Stimulated activated CD4-positive, alpha-beta T cell treated with anti-CD3 and anti-CD28 coated beads, Interleukin-12 subunit alpha, Interleukin-12 subunit beta, amount 100 ng/mL, for 24 hours (primary cell): Measurements from ENCODE around the gene CX3CL1.
"Not testable (repeated sequence)": the region's sequence is repeated elsewhere in the genome, so short reads cannot be mapped to it uniquely, and the experiment has no call there.

Source experiments
- DNase-seq, 2 experiments: peaks; one replicate each; pipeline ENCODE4 v3.0.0-alpha.2; 2020; ENCODE audit warnings: low read depth in 2 of 2

Gene CX3CL1

GRCh38 chr16:57357330-57358085 lies 14.8 kb upstream of the CX3CL1 start:
- DNase-seq, result no peak

- DNase-seq, result no peak
Measured at GRCh38 chr16:57358086-57358420, 14.2 kb upstream of the CX3CL1 start.

DNA sequence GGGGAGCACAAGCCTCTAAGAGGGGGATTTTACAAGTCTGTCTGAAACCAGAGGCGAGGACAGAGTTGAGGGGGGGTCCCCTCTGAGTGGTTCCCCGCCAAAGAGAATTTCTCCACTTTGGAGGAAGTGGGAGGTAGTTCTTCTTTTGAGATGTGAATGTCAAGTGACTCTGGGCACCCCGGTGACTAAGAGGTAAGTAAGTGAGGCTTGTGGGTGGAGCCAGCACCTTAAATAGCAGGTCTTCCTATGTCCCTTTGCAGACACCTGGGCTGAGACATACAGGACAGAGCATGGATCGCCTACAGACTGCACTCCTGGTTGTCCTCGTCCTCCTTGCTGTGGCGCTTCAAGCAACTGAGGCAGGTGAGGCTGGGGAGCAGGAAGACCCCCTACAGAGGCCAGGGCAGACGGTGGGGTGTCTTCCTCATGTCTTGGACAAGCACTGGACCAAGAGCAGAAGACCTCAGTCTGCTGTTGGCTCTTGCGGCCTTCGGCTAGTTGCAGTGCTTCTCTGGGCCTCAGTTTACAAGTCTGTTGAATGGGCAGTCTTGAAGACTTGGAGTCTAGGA lies 13.7 kb upstream of the CX3CL1 start, which contains the start of gene CCL22:
Gene CCL22, plus strand, starts transcription at position 257 of the 569 bp plus-strand sequence. Its CDS starts 34 bp downstream, at position 291.
- DNase-seq, result no peak

DNA sequence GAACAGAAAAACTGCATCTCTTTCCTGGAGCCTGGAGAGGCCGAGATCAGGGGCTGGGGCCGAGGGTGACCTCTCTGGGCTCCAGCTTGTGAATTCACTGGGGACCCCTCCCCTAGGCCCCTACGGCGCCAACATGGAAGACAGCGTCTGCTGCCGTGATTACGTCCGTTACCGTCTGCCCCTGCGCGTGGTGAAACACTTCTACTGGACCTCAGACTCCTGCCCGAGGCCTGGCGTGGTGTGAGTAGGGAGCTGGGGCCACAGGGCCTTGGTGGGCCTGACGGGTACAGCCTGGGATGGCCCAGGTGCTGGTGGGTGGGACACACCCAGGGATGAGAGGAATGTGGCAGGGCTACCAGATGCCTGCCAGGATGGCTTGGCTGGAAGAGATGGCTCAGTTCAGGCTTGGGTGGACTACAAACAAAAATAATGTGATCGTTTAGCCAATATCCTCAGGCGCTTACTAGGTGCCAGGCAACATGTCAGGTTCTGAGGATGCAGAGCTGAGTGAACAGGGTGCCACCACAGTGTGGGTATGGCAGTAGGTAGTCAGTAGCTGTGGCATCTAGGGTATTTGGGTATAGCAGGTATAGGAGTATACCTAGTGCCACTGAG lies 11.9 kb upstream of the CX3CL1 start:
- no peak for DNase-seq

DNA sequence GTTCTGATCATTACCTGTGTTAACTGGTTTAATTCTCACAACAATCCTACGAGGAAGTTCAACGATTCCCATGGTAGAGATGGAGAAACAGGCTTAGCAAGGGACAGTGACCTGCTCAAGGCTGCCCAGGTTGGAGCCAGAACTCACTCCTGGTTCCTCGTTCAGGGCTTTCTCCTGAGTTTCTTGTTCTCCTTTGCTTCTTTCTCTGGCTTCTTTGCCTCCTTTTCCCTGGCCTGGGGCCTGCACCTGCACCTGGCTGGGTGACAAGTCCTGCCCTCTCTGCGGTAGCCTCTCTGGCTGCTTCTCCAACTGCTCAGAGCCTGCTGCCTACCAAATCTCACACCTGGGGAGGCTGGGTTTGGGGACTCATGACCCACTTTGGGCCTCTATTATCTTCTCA lies 10.9 kb upstream of the CX3CL1 start:
- DNase-seq, result no peak

DNA sequence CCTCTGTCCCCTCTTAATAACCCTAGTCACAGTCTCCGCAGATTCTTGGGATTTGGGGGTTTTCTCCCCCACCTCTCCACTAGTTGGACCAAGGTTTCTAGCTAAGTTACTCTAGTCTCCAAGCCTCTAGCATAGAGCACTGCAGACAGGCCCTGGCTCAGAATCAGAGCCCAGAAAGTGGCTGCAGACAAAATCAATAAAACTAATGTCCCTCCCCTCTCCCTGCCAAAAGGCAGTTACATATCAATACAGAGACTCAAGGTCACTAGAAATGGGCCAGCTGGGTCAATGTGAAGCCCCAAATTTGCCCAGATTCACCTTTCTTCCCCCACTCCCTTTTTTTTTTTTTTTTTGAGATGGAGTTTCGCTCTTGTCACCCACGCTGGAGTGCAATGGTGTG lies 8.1 kb upstream of the CX3CL1 start:
- DNase-seq, result no peak

DNA sequence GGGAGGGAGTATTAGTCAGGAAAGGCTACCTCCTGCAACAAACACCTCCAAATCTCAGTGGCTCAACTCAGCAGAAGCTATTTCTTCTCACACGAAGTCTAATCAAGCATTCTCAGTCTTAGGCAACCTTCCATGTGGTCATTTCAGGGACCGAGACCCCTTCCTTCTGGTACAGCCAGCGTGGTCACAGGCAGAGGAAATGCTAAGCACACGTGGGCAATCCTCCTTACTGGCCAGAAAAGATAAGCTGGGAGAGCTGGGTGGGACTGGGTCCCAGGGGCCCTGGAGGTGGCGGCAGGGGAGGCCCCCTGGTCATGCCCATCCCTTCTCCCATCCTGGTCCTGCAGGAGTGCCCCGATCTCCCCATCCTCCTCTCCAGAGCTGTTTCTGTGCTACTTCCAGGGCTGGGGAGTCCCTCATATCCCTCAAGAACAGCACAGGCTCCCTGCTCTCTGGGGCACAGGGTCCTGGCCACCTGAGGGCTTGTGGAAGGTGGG lies 5.7 kb upstream of the CX3CL1 start:
- DNase-seq, result no peak

GRCh38 chr16:57367116-57367752 lies 5.1 kb upstream of the CX3CL1 start:
- no peak for DNase-seq

DNA sequence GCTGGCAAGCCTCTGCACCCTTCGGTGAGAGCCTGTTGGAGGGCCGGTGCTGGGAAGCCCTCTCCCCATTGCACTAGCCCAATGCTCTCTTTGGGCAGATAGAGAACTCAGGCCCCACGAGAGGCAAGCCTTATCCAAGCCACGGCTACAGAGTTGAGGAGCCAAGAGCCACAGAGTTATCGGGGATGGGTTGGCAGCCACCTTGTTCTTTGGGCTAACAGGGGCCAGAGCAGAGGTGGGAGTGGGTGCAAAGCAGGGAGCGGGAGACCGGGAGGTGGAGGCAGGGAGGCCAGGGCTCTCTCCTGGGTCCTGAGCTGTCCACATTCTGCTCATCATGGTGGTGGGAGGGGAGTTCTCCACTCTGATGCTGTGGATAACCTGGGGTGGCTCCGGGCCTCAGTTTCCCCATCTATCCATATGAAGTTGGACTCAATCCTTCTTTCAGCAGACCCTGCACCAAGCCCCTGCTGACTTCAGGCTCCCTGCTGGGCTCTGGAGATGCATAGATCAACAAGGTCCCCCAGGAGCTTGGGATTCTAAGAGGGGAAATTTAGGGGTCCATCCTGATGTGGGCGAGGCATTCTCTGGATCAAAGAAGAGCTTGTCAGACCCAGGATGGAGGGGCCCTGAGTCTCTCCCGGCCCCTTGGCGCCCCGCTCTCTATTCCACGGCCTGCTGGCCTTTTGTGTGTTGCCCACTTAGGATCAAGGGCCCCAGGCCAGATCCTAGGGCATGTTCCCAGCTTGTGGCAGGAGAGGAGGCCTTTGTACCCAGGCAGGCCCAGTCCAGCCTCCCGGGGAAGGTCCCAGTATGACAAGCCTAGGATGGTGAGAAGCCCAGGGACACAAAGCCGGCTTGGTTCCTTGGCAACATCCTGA lies 557 bp upstream of the CX3CL1 start:
- no peak for DNase-seq

- no peak for DNase-seq
Measured at GRCh38 chr16:57373117-57373947, 1.0 kb downstream of the CX3CL1 start.

GRCh38 chr16:57374067-57374534 lies 1.8 kb downstream of the CX3CL1 start:
- DNase-seq, result no peak

DNA sequence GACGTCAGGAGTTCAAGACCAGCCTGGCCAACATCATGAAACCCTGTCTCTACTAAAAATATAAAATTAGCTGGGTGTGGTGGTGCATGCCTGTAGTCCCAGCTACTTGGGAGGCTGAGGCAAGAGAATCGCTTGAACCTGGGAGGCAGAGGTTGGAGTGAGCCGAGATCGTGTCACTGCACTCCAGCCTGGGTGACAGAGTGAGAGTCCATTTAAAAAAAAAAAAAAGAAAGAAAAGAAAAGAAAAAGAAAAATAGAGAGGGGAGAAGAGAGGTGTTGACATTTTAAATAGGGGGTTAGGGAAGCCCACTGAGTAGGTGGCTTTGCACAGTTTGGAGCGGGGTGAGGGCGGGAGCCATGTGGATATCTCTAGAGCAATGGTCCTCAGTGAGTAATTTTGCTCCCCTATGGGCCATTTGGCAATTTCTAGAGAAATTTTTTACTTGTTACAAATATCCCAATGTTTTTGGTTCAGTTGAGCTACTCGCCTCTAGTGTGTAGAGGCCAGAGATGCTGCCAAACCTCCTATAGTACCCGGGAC lies 2.7 kb downstream of the CX3CL1 start:
- DNase-seq, result not testable (repeated sequence)

GRCh38 chr16:57376313-57376818 lies 4.1 kb downstream of the CX3CL1 start:
- DNase-seq, result no peak

- peak in 1 of 2 experiments; percentile 11 for DNase-seq
Measured at GRCh38 chr16:57377080-57377841, 5.0 kb downstream of the CX3CL1 start.

DNA sequence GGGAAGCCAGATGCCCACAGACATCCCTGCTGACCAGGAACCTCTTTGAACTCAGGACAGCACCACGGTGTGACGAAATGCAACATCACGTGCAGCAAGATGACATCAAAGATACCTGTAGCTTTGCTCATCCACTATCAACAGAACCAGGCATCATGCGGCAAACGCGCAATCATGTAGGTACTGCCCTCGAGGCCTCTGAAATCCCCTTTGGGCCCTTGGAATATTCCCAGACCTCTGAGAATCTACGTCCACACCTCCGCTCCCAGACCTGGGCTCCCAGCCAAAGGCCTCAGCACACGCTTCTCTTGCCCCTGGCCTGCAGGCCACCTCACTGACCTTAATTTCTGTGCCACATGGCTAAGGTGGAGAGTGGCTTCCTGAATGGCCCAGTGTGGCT lies 7.3 kb downstream of the CX3CL1 start:
- DNase-seq, result no peak

DNA sequence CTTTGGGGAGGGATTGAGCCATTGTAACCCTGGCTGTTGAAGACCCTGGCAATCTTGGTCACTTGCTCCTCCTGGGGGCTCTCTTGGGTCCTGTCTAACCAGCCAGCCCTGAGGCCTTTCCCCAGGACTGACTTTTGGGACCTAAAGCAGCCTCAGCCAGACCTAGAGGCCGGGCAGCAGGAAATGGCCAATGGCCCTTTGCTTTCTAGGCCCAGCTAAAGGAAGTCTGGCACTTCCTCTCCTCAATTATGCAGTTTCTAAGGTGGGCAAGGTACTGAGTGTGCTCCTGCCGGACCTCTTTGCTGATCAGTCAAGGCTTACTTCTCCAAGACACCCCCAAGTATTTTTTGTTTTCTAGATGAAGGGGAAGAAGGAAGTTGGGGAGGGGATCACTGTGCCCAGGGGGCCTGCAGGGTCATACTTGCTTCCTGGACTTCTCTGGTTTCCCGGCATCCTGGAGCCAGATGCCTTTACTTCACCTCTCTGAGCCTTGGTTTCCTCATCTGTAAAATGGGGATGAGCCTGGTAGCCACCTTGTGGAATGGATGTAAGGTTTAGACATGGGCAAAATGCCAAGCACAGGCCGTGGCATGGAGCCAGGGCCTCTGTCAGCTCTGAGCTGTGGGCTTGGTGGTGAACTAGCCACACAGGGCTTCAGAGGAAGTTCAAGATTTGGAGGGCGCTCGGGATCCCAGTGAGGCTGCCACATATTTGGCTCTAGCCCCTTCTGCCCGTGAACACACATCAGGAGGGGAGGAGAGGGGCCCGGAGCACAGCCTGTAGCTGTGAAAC lies 8.6 kb downstream of the CX3CL1 start:
- DNase-seq, result no peak

- DNase-seq, result no peak
Measured at GRCh38 chr16:57381791-57382534, 9.7 kb downstream of the CX3CL1 start.
